Ishikawa (cell line): ENCODE measurements around the gene MAIP1.

Experiments used
- CEBPB ChIP-seq: IDR thresholded peaks from 2 replicates; pipeline ENCODE4 v1.6.1; 2012
- CREB1 ChIP-seq: IDR thresholded peaks from 2 replicates; pipeline ENCODE4 v1.6.1; 2012; ENCODE audit warnings: low read depth
- EGR1 ChIP-seq: IDR thresholded peaks from 2 replicates; pipeline ENCODE4 v1.6.1; 2012
- EP300 ChIP-seq: IDR thresholded peaks from 2 replicates; pipeline ENCODE4 v1.6.1; 2012; ENCODE audit warnings: borderline replicate concordance
- FOXM1 ChIP-seq: IDR thresholded peaks from 2 replicates; pipeline ENCODE4 v1.6.1; 2012; ENCODE audit warnings: low read depth, borderline replicate concordance
- NFIC ChIP-seq: IDR thresholded peaks from 2 replicates; pipeline ENCODE4 v1.6.1; 2012
- RAD21 ChIP-seq: IDR thresholded peaks from 2 replicates; pipeline ENCODE4 v1.6.1; 2012; ENCODE audit warnings: low read depth
- TAF1 ChIP-seq: IDR thresholded peaks from 2 replicates; pipeline ENCODE4 v1.6.1; 2012; ENCODE audit warnings: low read depth, mild to moderate bottlenecking
- TCF12 ChIP-seq: IDR thresholded peaks from 2 replicates; pipeline ENCODE4 v1.6.1; 2012; ENCODE audit warnings: low read depth
- TEAD4 ChIP-seq: IDR thresholded peaks from 2 replicates; pipeline ENCODE4 v1.6.1; 2012
- YY1 ChIP-seq: IDR thresholded peaks from 2 replicates; pipeline ENCODE4 v1.6.1; 2012; ENCODE audit warnings: low read depth
- ZBTB7A ChIP-seq: IDR thresholded peaks from 2 replicates; pipeline ENCODE4 v1.6.1; 2012; ENCODE audit warnings: low read depth
- TF ChIP-seq, protein P1 (sequence below): IDR thresholded peaks from 2 replicates; pipeline ENCODE4 v1.6.1; 2012; ENCODE audit warnings: low read depth, mild to moderate bottlenecking
- TF ChIP-seq, protein P2 (sequence below): IDR thresholded peaks from 2 replicates; pipeline ENCODE4 v1.6.1; 2012
- TF ChIP-seq, protein P3 (sequence below): IDR thresholded peaks from 2 replicates; pipeline ENCODE4 v1.6.1; 2012

MAIP1 gene

DNA sequence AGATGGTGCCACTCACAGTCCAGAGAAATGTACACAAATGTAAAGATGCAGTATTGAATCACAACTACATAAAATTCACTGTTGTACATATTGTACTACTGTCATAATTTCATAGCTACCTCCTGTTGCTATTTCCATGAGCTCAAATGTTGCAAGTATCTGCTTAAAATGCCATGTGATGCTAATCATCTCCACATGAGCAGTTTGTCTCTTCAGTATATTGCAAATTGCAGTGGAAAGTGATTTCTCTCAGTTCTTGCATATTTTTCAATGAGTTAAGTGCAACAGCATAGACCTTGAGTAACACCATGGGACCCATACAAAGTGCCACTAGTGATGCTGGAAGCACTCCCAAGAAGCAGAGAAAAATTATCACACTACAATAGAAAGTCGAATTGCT, 51.9 kb downstream of the MAIP1 start:
- no peak for TF ChIP-seq RAD21
- no peak for TF ChIP-seq EP300
- TF ChIP-seq, protein P1, sequence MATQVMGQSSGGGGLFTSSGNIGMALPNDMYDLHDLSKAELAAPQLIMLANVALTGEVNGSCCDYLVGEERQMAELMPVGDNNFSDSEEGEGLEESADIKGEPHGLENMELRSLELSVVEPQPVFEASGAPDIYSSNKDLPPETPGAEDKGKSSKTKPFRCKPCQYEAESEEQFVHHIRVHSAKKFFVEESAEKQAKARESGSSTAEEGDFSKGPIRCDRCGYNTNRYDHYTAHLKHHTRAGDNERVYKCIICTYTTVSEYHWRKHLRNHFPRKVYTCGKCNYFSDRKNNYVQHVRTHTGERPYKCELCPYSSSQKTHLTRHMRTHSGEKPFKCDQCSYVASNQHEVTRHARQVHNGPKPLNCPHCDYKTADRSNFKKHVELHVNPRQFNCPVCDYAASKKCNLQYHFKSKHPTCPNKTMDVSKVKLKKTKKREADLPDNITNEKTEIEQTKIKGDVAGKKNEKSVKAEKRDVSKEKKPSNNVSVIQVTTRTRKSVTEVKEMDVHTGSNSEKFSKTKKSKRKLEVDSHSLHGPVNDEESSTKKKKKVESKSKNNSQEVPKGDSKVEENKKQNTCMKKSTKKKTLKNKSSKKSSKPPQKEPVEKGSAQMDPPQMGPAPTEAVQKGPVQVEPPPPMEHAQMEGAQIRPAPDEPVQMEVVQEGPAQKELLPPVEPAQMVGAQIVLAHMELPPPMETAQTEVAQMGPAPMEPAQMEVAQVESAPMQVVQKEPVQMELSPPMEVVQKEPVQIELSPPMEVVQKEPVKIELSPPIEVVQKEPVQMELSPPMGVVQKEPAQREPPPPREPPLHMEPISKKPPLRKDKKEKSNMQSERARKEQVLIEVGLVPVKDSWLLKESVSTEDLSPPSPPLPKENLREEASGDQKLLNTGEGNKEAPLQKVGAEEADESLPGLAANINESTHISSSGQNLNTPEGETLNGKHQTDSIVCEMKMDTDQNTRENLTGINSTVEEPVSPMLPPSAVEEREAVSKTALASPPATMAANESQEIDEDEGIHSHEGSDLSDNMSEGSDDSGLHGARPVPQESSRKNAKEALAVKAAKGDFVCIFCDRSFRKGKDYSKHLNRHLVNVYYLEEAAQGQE = no peak
- no peak for TF ChIP-seq CEBPB
- TF ChIP-seq TEAD4 = no peak
- TF ChIP-seq CREB1 = no peak
- no peak for TF ChIP-seq NFIC
- no peak for TF ChIP-seq TAF1
- no peak for TF ChIP-seq ZBTB7A
- no peak for TF ChIP-seq EGR1
- TF ChIP-seq, protein P2, sequence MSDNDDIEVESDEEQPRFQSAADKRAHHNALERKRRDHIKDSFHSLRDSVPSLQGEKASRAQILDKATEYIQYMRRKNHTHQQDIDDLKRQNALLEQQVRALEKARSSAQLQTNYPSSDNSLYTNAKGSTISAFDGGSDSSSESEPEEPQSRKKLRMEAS = no peak

DNA sequence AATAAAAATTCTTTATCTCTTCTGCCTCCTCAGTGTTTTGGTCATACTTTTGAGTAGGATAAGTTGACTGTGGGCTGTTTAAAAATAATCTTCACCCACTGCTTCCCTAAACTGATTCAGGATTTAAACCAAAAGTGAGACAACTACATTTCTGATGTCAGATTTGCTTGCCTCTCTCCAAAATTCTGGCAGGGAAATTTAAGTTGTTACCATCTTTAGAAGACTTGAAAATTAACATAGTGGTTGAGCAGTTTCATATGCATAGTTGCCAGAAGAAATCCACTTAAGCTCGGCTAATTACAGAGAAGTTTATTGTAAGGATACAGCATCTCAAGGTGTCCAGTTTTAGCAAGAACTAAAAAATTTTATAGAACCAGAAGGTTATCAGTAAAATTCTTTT, 57.0 kb downstream of the MAIP1 start:
- TF ChIP-seq YY1 (no peak), TAF1 (no peak), EGR1 (no peak), NFIC (no peak), EP300 (no peak), TEAD4 (no peak), RAD21 (no peak), ZBTB7A (no peak), CREB1 (no peak), TCF12 (no peak), FOXM1 (no peak), CEBPB (no peak)
- TF ChIP-seq, protein P2 = no peak
- TF ChIP-seq, protein P3, sequence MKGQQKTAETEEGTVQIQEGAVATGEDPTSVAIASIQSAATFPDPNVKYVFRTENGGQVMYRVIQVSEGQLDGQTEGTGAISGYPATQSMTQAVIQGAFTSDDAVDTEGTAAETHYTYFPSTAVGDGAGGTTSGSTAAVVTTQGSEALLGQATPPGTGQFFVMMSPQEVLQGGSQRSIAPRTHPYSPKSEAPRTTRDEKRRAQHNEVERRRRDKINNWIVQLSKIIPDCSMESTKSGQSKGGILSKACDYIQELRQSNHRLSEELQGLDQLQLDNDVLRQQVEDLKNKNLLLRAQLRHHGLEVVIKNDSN = no peak
- TF ChIP-seq, protein P1 = no peak
